GM19025 (cell line): Measurements from ENCODE around the gene PTPN13.
"Not testable (repeated sequence)": the region's sequence is repeated elsewhere in the genome, so short reads cannot be mapped to it uniquely, and the experiment has no call there.

Experiments
- ATAC-seq: cut with Tn5 transposase; IDR thresholded peaks from one replicate; pipeline ENCODE4 v1.9.1; 2021; ENCODE audit warnings: mild to moderate bottlenecking, low read depth, moderate library complexity; ENCODE audit not compliant: unreplicated experiment

Gene PTPN13

DNA sequence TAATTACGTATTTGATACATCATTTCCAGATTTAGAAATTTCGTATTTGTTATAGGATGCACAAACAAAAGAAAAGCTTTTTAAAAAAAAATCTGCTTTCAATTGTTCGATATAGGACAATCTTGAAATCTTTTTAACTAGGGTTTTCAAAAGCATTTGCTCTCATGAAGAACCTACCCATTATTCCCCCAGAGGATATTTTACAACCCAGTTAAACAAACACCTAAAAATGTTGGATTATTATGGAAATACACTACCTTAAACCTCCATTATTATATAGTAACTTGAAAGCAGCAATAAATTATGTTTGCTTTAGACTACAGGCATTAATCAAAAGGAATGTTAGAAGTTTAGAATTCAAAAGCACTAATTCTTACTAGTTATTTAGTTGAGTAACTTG lies 110.5 kb downstream of the PTPN13 start:
- ATAC-seq = no peak

DNA sequence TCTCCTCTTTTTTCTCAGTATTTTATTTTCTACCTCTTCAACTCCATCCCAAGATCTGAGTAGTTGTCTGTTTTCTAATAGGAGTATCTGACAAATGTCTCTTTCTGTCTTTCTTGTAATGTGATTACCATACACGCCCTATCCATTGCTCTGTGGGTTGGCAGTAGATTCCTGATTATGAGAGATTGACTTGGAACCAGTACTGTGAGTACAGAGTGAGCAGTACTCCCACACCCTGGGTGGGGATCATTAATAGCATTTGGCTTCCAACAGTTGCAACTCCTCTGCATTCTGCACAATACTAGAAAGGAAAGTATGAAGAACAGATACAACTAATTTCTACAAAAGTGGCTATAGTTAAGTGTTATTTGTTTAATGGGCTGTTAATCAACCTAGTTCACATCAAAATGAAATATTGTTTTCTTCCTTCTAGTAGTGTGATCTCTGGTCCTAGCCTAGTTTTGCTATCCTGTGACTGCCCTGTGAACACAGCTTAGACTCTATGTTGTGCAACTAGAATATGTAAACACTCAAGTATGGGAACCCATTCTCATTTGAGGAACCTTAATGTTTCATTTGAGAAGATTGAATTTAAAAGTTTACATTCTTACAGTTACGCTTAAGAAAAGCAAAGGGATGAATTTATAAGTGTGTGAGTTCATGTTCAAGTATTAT lies 112.9 kb downstream of the PTPN13 start:
- ATAC-seq = no peak

DNA sequence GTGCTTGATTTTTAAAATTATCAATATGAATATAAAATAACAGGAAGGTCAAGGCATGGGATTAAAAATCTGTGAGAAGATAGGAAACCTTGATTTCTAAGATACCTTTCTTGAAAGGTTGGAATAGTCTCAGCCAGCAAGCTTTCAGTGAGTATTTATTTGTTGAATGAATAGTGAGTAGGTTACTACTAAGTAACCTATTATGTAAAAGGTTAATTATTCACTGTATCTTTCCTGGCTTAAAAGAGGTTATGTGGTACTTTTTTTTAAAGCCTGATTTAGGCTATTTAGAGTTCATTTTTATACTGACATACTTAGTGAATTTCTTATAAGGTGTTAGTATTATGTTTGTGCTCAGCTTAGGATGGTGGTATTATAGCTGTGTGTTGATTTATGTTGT lies 123.5 kb downstream of the PTPN13 start:
- ATAC-seq = no peak

DNA sequence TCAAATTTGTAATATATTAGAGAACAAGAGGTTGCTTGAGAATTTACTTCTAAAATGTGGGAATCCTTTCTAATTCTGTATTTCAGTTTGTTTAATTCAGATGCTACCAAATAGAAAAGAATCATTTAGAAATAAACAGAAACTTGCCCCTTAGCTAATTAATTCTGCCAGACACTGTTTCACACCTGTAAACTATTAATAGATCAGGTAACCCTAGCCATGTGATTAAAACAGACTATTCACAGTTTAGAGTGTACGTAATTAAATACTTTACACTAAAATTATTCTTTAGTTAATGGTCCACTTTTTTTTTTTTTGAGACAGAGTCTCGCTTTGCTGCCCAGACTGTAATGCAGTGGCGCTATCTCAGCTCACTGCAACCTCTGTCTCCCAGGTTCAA lies 124.0 kb downstream of the PTPN13 start:
- no peak for ATAC-seq

DNA sequence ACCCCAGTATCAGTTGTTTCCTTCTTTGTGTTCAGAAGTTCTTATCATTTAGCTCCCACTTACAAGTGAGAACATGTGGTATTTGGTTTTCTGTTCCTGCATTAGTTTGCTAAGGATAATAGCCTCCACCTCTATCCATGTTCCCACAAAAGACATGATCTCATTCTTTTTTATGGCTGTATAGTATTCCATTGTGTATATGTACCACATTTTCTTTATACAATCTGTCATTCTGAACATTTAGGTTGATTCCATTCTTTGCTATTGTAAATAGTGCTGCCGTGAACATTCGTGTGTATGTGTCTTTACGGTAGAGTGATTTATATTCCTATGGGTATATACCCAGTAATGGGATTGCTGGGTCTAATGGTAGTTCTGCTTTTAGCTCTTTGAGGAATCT lies 125.0 kb downstream of the PTPN13 start:
- not testable (repeated sequence) for ATAC-seq

DNA sequence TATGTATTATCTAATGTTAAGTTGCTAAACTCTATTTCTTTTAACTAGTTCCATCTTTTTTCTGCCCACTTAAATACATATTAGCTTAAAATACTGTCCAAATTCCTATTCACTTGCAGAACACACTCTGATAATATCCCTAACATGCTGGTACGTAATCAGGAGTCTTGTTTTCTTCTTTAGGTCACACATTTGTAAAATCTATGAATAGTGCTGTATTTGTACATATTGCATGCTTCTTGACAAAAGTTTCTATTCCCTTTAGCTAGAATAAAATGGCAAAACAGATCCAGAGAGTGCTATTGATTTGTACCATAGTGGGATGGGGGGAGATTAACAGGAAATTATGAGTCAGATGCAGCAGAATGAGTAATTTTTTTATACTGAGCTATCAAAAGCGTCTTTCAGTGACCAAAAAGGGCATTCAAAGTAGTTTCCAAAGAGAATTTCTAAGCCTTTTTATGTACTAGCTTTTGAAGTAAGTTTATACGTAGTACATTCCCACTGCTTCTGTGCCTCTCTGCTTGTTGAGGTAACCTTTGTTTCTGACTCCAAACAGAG lies 126.5 kb downstream of the PTPN13 start:
- no peak for ATAC-seq

DNA sequence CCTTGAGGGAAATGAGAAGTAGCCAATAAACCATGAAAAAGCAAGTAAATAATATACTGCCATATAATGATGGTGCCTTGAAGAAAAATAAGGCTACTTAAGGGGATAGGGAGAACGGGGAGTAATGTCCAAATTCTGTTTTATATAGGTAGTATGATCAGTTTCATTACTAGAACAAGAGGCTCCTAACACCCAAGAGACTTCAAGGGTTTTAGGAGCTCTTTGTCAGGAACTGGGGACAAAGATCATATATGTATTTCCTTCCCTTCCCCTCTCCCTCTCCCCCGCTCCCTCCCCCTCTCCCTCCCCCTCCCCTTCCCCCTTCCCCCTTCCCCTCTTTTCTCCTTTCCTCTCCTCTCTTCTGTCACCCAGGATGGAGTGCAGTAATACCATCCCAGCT lies 127.3 kb downstream of the PTPN13 start:
- ATAC-seq = no peak

DNA sequence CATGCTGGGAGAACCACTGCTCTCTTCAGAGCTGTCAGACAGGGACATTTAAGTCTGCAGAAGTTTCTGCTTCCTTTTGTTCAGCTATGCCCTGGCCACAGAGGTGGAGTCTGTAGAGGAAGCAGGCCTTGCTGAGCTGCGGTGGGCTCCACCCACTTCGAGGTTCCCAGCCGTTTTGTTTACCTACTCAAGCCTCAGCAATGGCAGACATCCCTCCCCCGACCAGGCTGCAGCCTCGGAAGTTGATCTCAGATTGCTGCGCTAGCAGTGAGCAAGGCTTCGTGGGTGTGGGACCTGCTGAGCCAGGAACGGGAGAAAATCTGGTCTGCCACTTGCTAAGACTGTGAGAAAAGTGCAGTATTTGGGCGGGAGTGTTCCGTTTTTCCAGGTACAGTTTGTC lies 136.2 kb downstream of the PTPN13 start:
- no peak for ATAC-seq

DNA sequence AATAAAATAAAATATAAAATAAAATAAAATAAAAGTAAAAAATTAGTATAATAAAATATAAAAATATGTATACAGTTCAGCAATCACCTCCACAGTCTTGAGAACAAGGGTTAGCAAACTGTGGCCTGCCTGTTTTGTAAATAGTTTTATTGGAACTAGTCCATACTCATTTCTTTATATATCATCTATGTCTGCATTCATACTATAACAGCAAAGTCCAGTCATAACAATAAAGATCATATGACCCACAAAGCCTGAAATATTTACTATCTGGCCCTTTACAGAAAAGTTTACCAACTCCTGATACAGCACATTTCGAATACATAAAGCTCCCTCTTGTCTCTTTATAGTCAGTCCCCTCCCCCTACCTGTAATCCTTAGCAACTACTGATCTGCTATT lies 143.1 kb downstream of the PTPN13 start:
- no peak for ATAC-seq

DNA sequence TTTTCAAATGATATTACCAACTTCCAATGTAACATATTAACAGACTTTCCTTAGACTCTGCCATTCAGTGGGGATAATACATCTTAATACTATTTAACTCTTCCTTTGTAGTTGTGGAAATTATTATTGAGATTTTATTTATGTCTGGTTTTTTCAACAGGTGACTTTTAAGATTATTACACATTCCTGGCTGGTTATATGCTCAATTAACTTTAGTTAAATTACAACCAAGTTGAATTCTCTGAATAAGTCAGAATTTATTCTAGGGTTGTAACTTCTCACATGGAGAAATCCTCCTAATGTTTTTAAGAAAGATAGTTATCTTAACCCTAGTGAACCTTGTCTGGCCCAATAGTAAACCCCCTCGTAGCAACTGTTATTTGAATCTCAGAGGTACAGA lies 147.7 kb downstream of the PTPN13 start:
- no peak for ATAC-seq

DNA sequence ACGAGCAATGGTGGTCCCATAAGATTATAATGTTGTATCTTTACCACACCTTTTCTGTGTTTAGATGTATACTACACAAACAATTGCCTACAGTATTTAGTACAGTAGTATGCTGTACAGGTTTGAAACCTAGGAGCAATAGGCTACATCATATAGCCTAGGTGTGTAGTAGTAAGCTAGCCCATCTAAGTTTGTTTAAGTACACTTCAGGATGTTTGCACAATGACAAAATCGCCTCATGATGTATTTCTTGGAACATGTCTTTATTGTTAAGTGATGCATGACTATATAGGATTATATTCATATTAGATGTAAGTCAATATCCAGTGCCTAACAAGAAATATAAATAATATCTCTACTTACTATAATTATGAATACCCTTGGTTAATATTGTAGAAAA lies 150.5 kb downstream of the PTPN13 start:
- ATAC-seq = no peak

DNA sequence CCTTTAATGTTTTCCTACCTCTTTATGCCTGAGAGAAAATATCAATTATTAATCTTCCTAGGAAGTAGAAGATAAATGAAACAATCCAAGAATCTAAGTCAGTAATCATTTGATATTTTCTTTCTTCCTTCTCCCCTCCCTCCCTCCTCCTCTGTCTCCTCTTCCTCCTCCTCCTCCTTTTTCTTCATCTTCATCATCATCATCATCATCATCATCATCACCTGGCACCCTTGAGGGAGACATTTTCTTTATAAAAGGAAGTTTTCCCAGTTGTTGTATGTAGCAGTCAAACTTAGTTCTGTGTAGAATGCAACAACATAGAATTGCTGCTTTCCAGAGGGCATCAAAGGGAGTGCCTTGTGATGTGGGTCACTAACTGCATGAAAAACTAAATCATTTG lies 155.0 kb downstream of the PTPN13 start:
- no peak for ATAC-seq

DNA sequence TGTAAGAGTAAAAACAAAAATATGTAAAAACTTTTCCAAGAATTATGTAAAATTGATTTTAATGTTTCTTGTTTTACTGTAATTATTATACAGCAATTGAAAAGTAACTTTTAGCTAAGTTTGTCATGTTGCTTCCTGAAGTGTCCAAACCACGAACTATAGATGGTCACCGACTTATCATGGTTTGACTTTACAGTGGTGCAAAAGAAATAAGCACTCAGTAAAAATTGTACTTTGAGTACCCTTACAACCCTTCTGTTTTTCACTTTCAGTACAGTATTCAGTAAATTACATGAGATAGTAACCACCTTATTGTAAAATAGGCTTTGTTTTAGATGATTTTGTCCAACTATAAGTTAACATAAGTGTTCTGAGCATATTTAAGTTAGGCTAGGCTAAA lies 161.3 kb downstream of the PTPN13 start:
- ATAC-seq = no peak

DNA sequence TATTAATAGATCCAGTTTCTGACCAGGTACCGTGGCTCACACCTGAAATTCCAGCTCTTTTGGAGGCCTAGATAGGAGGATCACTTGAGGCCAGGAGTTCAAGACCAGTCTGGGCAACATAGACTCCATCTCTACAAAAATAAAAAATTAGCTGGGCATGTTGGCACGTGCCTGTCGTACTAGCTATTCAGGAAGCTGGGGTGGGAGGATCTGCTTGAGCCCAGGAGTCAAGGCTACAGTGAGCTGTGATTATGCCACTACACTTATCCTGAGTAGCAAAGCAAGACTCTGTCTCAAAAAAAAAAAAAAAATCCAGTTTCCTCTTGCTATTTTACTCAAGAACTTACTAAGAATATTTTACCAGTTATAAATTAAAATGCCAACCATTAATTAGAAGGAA lies 163.4 kb downstream of the PTPN13 start:
- ATAC-seq = no peak

DNA sequence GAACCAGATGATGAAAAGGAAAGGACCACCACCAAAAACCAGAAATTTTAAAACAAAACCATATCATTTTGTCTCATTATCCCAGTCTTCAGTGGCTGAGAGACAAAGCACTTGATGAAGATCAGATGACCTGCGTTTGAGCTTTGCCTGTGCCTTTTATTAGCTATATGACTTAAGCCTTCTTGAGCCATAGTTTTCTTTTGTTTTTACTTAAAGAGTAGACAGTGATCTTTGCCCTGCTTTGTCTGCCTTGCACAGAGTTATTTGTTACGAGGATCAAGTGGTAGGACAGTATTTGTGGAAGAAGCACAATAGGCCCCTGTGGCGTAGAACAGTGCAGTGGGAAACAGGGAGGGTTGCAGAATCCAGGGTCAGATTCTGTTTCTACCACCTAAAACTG lies 165.2 kb downstream of the PTPN13 start:
- no peak for ATAC-seq

DNA sequence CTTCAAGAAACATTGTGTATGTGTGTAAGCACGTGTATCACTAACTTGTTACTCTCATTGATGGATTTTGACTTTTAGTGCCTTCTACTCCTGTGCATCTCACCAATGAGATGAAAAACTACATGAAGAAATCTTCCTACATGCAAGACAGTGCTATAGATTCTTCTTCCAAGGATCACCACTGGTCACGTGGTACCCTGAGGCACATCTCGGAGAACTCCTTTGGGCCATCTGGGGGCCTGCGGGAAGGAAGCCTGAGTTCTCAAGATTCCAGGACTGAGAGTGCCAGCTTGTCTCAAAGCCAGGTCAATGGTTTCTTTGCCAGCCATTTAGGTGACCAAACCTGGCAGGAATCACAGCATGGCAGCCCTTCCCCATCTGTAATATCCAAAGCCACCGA lies 168.5 kb downstream of the PTPN13 start:
- no peak for ATAC-seq

DNA sequence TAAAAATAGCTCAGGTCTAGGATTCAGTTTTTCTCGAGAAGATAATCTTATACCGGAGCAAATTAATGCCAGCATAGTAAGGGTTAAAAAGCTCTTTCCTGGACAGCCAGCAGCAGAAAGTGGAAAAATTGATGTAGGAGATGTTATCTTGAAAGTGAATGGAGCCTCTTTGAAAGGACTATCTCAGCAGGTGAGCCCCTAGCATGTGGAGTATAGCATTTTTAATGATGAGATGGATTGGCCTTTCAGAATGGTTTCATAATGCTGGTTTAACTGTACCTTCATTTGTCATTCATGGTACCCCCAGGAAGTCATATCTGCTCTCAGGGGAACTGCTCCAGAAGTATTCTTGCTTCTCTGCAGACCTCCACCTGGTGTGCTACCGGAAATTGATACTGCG lies 175.7 kb downstream of the PTPN13 start:
- ATAC-seq = no peak

DNA sequence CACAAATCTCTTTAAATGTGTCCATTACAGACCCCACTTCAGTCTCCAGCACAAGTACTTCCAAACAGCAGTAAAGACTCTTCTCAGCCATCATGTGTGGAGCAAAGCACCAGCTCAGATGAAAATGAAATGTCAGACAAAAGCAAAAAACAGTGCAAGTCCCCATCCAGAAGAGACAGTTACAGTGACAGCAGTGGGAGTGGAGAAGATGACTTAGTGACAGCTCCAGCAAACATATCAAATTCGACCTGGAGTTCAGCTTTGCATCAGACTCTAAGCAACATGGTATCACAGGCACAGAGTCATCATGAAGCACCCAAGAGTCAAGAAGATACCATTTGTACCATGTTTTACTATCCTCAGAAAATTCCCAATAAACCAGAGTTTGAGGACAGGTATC lies 177.0 kb downstream of the PTPN13 start:
- no peak for ATAC-seq

DNA sequence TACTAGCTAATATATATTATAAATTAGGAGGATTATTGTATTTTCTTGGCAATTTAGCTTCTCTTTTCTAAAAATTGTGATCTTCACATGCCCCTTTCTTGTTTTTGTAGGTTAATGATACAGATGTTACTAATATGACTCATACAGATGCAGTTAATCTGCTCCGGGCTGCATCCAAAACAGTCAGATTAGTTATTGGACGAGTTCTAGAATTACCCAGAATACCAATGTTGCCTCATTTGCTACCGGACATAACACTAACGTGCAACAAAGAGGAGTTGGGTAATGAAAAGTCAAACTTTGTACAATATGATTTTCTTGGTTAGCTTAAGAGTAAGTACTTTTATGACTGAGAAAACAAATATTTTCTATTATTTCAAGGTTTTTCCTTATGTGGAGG lies 180.9 kb downstream of the PTPN13 start:
- no peak for ATAC-seq

DNA sequence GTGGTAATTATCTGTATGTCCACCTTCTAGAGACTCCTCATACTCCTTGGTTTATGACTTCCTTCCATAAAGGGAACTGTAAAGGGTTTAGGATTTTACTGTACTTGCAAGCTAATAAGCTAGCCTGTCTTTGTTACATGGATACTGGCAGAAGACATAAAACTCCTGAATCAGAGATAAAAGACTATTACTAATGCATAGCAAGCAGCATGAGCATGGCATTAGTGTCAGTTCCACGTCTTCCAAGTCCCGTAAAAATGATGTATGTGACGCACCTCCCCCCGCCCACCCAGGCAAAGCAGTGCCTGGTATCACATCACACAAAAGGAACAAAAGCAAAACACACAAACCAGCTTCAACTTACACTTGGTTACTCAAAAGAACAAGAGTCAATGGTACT lies 184.1 kb downstream of the PTPN13 start:
- no peak for ATAC-seq

DNA sequence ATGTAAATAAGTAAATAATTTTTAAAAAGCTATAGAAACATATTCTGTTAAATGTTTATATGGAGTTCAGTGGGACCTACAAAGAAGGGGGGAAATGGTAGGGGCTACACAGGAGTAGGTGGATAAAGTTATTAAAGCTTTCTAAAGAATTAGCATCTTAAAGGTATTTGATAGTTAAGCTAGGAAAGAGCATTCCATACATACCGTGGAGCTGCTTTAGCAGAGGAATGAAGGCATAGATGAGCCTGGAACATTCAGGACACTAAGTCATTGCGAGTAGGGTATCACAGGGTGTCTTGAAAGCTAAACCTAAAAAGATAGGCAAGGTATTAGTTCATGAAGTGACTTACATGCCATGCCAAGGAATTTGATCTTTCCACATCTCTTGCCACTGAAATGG lies 194.7 kb downstream of the PTPN13 start:
- ATAC-seq = no peak

DNA sequence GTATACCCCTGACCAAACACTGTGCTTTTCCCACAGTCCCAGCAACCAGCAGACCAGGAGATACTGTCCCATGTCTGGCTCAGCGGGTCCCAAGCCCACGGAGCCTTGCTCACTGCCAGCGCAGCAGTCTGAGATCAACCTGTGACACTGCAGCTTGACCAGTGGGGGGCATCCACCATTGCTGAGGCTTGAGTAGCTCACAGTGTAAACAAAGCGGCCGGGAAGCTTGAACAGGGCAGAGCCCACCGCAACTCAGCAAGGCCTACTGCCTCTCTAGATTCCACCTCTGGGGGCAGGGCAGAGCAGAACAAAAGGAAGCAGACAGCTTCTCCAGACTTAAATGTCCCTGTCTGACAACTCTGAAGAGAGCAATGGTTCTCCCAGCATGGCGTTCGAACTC lies 197.0 kb downstream of the PTPN13 start:
- ATAC-seq = no peak

DNA sequence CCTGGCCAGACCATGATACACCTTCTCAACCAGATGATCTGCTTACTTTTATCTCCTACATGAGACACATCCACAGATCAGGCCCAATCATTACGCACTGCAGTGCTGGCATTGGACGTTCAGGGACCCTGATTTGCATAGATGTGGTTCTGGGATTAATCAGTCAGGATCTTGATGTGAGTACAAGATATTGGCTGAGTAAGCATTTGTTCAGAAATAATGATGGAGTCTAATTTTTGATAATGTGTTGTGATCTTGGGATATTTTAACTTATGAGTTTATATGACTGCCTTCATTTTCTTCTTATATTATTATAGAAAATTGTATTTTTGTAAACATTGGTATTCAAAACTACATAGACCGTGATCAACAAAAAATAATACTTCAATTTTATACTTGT lies 215.7 kb downstream of the PTPN13 start:
- ATAC-seq = no peak
